ENCODE measurements around the gene MAP1S.
A peak's percentile ranks its signal among the peaks of the same experiment; 100 is the strongest.

MAP1S gene

DNA sequence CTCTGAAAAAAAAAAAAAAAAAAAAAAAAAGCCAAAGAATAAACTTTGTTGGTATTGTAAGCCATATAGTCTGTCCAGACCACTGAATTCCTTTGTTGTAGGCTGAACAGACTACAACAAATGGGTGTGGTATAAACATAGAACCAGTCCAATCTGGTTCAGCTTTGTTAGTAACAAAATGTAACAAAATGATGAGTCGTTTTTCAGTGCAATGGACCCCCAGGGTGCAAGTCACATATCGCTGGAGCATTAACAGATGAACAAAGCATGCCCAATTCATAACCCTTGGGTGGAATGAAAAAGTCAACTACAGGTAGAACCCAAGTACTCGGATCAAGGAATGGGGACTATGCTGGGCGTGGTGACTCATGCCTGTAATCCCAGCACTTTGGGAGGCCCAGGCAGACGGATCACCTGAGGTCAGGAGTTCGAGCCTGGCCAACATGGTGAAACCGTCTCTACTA is 18.4 kb downstream of the MAP1S start:
- DNase-seq (ENCODE audit: low read depth), result no peak

DNA sequence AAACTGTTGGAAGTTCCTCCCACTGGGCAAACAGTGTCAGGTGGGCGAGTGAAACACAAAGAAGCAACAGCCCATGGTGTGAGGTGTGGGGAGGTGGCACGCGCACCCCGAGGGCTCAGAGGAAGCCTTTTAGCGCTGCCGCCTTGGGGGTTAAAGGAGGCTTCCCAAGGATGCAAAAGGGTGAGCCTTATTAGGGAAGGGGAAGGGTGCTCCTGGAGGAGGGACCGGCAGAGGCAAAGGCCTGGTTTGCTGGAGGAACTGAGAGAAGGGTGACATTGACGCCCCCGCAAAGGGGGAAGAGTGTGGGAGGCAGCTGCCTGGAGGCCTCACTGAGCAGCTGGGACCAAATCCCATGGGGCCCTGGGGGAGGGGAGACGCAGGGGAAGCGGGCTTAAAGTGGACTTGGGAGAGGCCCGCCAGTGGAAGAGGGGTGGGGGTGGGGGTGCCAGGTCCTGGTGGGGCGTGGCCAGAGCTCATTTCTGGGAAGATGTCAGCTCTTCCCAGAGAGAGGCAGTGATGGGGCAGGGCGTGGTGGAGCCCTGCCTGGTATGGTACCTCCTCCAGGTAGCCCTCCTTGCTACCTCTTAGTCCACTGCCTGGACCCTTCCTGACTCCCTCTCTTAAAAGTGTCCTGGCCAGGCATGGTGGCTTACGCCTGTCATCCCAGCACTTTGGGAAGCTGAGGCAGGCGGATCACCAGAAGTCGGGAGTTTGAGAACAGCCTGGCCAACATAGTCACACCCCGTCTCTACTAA is 20.0 kb downstream of the MAP1S start:
- DNase-seq (ENCODE audit: low read depth), result no peak

DNA sequence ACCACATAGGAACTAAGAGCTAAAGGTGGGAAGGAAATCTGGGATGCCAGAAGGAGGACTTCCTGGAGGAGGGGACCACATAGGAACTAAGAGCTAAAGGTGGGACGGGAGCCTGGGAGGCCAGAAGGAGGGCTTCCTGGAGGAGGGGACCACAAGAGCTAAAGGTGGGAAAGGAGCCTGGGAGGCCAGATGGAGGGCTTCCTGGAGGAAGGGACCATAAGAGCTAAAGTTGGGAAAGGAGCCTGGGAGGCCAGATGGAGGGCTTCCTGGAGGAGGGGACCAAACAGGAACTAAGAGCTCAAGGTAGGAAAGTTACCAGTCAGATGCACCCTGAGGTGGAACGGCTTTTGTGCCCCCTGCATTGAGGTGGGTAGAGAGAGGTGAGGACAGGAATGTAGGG is 22.2 kb downstream of the MAP1S start:
- no peak for DNase-seq (ENCODE audit: low read depth)

DNA sequence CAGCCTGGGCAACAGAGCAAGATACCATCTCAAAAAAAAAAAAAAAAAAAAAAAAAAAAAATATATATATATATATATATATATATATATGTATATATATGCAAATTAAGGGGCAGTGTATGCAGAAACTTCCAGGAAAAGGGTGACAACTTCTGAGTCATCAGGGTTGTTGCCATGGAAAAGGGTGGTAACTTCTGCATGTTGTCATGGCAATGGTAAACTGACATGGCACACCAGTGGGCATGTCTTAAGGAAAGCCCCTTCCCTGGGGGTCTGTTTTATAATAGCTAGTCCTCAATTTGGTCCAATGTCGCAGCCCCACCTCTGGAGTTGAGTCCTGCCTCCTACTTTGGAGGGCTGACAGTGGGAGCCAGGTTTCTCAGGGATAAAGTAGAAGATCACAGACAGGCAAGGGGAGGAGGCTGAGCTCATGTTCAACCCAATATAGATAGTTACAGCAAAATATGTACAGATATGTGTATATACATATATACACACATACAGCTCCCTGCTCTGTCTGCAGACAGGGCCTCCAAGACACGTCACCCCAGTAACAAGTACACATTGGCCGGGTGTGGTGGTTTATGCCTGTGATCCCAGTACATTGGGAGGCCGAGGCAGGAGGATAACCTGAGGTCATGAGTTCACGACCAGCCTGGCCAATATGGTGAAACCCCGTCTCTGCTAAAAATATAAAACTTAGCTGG is 24.7 kb downstream of the MAP1S start:
- DNase-seq (ENCODE audit: low read depth), result no peak

GRCh38 chr19:17747205-17748098 is 28.2 kb downstream of the MAP1S start:
- DNase-seq (ENCODE audit: low read depth), result peak; percentile 62

GRCh38 chr19:17748884-17749638 is 29.8 kb downstream of the MAP1S start:
- no peak for DNase-seq (ENCODE audit: low read depth)

- DNase-seq (ENCODE audit: low read depth), result no peak
Observed at GRCh38 chr19:17749912-17750317, 30.6 kb downstream of the MAP1S start.

DNA sequence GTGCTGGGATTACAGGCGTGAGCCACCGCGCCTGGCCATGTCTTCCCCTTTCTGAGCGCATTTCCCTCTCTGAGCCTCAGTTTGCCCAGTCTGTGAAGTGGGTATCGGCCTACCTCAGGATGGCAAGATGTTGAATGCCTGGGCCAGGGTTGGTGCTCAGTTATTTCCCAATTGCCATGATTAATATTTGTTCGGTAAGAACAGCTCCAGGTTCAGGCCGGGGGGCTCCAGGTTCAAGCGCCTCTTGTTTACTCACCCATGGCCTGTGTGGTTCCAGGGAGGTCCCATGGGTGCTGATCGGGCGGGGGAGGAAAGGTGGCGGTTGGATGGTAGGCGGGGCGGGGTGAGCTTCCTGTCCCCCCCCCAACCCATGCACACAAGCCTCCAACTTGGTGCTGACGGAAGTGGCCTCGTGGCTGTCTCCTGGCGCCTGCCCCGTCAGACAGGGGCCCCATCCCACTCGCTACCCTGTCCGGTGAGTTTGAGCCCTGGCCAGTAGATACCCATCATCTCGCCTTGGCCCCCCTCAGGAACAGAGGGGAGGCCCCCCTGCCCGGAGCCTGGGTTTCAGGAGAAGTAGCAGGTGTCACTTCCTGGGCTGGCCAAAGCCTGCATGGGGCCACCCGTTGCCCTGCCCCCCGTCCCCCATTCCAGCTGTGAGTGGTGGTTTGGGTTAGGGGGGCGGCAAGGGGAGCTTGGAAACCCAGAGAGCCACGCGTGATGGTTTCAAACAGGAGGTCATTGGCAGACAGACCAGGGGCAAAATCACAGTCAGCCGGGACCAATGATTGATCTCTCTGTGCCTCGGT is 32.0 kb downstream of the MAP1S start, which contains the start of gene FCHO1:
Gene FCHO1, plus strand, starts transcription at position 375 of the 809 bp plus-strand sequence. CDS start 3,688 bp downstream, outside the sequence.
- no peak for DNase-seq (ENCODE audit: low read depth)

- DNase-seq (ENCODE audit: low read depth), result no peak
Observed at GRCh38 chr19:17751912-17752273, 32.6 kb downstream of the MAP1S start.

DNA sequence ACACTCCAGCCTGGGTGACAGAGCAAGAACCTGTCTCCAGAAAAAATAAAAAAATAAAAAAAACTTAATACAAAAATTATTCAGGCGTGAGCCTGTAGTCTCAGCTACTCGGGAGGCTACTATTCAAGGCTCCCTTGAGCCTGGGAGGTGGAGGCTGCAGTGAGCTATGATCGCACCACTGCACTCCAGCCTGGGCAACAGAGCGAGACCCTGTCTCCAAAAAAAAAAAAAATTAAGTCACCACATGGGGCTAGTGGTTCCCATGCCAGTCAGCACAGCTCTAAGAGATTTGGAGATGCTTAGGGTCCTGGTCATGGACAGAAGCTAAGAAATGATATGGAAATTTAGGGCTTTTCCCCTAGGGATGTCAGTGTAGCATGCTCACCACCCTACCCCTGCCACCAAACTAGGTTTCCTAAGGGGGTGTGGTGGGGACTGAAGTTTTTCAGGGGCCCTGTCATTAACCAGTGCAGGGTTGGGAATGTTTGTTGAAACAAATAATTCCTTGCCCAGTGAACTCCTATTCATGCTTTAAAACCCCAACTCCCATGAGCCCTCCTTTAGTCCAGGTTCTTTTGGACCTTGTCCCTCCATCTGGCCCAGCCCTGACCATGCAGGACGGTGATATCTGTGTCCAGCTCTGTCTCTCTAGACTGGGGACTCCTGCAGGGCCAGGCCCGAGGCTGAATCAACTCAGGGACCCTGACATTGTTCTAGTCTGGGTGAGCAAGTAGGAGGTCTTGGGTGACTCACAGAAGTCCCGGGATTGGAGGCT is 33.8 kb downstream of the MAP1S start:
- DNase-seq (ENCODE audit: low read depth), result no peak

DNA sequence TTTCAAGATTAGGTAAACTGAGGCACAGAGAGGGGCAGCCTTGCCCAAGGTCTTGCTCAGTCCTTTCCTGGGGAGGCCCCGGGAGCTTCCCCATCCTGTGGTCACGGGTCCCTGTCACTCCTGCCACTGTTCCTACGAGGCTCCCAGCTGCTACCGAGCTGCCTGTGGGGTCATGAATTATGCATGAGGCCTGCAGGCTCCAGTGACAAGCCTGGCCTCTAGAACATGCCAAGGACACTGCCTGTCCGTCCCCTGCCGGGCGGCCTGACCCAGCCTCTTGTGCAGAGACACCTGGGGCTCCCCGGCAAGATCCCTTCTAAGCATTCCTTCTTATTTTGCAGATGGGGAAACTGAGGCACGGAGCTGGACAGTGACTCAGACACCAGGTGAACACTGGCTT is 34.7 kb downstream of the MAP1S start:
- no peak for DNase-seq (ENCODE audit: low read depth)

DNA sequence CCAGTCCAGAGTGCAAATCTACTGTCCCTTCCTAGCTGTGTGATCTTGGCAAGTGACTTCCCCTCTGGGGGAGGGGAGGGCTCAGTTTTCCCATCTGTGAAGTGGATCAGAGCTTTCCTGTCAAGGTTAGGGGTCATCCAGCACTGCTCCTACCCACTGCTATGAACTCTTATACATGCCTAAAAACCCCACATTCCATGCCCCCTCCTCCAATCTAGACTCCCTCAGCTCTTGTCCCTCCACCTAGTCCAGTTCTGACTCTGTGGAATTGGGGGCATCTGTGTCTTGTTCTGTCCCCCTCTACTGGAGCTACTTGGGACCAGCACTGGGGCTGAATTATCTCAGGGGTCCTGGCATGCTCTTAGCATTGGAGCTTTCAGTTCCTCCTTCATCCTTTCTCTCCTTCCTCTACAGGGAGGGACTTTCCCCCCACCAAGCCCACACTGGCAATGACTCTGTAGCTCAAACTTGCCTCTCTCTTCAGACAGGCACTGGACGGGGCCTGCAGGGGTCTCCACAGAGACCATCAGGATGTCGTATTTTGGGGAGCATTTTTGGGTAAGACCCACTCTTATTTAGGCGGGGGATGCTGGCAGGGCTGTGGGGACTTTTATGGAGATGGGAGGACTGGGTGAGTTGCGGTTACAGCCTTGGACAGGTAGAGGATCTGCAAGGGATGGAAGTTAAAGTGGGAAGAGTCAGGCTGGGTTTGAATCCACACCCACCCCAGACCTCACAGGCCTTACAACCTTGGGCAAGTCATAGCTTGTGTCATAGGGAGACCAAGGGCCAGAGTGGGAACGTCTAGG is 35.6 kb downstream of the MAP1S start:
- no peak for DNase-seq (ENCODE audit: low read depth)

DNA sequence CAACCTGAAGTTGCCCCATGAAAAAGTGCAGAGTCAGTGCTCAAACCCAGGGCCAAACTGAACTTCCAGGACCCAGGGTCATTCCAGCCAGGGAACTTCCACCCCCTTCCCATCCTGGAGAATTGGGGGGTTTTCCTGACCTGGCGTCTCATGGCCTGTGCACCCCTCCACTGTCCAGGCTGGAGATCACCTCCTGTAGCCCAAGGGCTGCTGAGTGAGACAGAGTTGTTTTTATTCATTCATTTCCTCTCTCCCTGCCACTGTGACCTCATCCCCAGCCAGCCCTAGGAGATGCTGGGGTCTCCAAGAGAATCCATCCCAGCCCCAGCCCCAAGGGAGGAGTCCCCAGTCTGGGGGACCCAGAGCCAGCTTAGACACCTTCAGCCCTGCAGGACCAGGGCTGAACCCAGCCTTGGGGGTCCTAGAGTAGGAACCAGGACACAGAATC is 36.2 kb downstream of the MAP1S start:
- DNase-seq (ENCODE audit: low read depth), result no peak

- DNase-seq (ENCODE audit: low read depth), result no peak
Observed at GRCh38 chr19:17755977-17756670, 36.8 kb downstream of the MAP1S start.

GRCh38 chr19:17757125-17757524 is 37.8 kb downstream of the MAP1S start:
- no peak for DNase-seq (ENCODE audit: low read depth)

GRCh38 chr19:17758515-17758914 is 39.2 kb downstream of the MAP1S start:
- no peak for DNase-seq (ENCODE audit: low read depth)

DNA sequence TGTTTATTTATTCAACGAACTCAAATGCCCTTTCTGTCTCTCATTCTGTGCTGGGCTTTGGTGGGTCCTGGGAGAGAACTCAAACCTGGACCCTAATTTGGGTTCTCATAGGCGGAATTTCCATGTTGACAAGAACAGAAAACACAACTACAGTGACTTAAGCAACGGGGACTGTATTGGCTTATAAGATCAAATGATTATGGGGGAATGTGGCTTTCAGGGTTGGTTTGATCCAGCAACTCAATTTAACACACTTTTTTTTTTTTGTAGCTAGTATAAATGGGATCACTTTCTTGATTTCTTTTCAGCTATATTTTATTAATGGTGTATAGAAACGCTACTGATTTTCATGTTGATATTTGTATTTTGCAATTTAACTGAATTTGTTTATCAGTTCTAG is 41.9 kb downstream of the MAP1S start:
- DNase-seq (ENCODE audit: low read depth), result no peak

DNA sequence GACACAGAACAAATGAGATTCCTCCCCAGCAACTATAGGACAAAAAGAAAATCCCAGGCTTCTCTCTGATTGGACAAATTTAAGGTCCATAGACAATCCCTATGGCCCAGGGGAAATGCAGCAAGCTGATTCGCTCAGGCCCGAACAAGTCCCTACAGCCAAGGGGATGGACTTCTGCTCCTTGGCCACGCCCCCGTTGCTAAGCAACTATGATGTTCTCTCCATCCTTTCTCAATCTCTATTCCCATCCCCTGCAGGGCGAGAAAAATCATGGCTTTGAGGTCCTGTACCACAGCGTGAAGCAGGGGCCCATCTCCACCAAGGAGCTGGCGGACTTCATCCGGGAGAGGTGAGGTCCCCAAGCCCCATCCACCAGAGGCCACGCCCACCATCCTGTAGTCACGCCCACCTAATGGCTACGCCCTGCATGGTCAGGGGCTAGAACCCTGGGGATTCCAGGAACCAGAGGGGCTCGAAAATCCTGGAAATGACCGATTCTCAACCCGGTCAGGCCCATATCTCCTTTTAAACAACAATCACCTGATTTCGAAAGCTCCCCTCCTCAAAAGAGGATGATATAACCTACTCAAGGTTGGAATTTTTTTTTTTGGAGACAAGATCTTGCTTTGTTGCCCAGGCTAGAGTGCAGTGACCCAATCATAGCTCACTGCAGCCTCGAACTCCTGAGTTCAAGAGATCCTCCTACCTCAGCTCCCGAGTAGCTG is 43.4 kb downstream of the MAP1S start:
- no peak for DNase-seq (ENCODE audit: low read depth)
